Esophagus muscularis mucosa (tissue), 4 donors: Measurements from ENCODE around the gene P2RX2.

Experiments
- EP300 ChIP-seq: sonication (generic); formaldehyde crosslinking; IDR thresholded peaks from one replicate; pipeline ENCODE4 v1.6.1; 2017; ENCODE audit warnings: antibody characterized with exemption
- POLR2A ChIP-seq: fragments of 450-650 bp; IDR thresholded peaks from one replicate; pipeline ENCODE4 v1.6.1; 2017; ENCODE audit warnings: antibody characterized with exemption, moderate library complexity, mild to moderate bottlenecking, low read depth
- POLR2AphosphoS5 ChIP-seq, 2 donors: sonication (generic); formaldehyde crosslinking; IDR thresholded peaks; one replicate each; pipeline ENCODE4 v1.6.1; 2017; ENCODE audit warnings: antibody characterized with exemption in 2 of 2
- TF ChIP-seq, protein P1 (sequence below), 3 experiments: fragments of 200-600 bp in 2 of 3; fragments of 450-650 bp in 1 of 3; sonication (generic) in 2 of 3; IDR thresholded peaks; one replicate each; pipeline ENCODE4 v1.5.1; 2017 to 2019; ENCODE audit warnings: antibody characterized with exemption in 3 of 3, mild to moderate bottlenecking in 2 of 3, moderate library complexity in 1 of 3

DNA sequence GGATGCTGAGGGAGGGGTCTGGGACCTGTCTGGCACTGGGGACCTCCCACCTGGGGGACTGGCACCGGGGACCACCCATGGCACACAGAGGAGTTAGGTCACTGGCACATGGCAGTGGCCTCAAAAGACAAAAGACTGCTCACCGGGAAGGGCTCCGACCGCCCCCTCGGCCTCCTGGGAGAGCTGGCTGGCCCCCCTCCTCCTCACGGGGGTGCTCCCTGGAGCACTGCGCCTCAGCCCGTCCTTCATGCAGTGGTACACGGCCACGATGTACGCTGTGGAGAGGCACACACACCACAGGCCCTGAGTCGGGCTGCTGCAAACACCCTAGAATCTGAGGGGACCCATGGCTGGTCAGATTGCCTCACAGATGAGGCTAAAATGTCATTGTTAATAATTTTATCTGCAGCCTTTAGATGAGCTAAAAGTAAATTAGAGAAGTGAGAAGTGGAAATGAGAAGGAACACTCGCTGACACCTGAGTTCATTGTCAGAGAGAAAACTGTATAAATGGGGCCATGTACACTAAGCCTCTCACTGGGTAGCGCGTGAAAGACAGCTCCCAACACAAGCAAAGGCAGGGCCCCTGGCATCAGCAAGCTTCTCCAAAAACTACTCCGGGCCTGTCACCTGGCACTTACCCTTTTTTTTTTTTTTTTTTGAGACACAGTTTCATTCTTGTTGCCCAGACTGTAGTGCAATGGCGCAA, 14.1 kb downstream of the P2RX2 start:
- TF ChIP-seq, protein P1, sequence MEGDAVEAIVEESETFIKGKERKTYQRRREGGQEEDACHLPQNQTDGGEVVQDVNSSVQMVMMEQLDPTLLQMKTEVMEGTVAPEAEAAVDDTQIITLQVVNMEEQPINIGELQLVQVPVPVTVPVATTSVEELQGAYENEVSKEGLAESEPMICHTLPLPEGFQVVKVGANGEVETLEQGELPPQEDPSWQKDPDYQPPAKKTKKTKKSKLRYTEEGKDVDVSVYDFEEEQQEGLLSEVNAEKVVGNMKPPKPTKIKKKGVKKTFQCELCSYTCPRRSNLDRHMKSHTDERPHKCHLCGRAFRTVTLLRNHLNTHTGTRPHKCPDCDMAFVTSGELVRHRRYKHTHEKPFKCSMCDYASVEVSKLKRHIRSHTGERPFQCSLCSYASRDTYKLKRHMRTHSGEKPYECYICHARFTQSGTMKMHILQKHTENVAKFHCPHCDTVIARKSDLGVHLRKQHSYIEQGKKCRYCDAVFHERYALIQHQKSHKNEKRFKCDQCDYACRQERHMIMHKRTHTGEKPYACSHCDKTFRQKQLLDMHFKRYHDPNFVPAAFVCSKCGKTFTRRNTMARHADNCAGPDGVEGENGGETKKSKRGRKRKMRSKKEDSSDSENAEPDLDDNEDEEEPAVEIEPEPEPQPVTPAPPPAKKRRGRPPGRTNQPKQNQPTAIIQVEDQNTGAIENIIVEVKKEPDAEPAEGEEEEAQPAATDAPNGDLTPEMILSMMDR (IDR thresholded peaks at IDR 0.05) = no peak
- no peak for TF ChIP-seq EP300
- no peak for TF ChIP-seq POLR2AphosphoS5 (IDR thresholded peaks at IDR 0.05)
- no peak for TF ChIP-seq POLR2A
